ENCODE results near the gene ELMO1.

Gene ELMO1

DNA sequence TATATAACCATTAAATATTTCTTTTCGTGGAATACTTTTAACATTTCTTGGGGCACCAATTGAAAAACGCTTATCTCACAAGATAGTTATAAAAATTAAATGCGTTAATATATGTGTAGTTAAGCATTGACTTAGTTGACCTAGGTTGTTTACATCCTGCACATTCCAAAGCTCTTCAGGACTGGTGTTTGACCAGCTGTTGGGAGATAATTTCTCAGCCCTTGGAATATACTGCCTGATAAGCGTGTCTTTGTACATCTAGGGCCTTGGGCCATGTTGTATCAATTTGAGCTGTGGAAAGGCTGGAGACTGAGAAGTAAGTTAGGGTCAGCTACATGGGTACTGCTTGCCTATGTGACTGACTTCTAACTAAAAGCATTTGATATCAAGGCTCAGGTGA, 634.4 kb downstream of the ELMO1 start:
- Histone ChIP-seq H3K27me3 (ENCODE audit: insufficient read depth, low read length) (no peaks in the 10 kb centered on the region), H3K4me3 (ENCODE audit: low read depth, low read length) (no peak overlapping the region), H3K4me1 (ENCODE audit: control insufficient read depth, insufficient read depth, low read length, unreplicated experiment) (no peaks in the 10 kb centered on the region), H3K27ac (ENCODE audit: low read depth, low read length) (no peak overlapping the region), H3K79me2 (ENCODE audit: control insufficient read depth, insufficient read depth, low read length, unreplicated experiment) (no peaks in the 10 kb centered on the region), H3K36me3 (ENCODE audit: insufficient read depth, low read length) (no peaks in the 10 kb centered on the region), H2AFZ (ENCODE audit: low read length, unreplicated experiment) (no peak overlapping the region)

DNA sequence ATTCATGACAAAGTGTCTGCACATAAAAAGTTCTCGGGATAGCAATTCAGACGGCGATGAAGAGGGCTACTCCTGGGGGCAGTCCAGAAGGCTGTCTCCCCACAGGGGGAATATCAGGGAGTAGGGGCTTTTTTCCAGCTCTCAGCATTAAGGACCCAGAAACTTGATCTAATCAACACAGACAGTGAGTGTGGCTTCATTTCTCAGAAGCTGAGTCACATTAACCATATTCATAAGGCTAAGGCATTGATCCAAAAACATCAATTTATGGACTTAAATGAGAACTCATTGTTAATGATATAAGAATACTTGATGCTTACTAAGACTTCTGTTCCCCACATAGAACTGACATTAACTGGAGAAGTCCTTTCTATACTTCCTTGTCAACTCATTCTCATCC, 636.9 kb downstream of the ELMO1 start:
- H3K27me3 ChIP-seq (ENCODE audit: insufficient read depth, low read length), result no peaks in the 10 kb centered on the region
- H3K4me1 ChIP-seq (ENCODE audit: control insufficient read depth, insufficient read depth, low read length, unreplicated experiment), result no peaks in the 10 kb centered on the region
- no peak overlapping the region for H2AFZ ChIP-seq (ENCODE audit: low read length, unreplicated experiment)
- H3K4me3 ChIP-seq (ENCODE audit: low read depth, low read length), result no peak overlapping the region
- no peaks in the 10 kb centered on the region for H3K79me2 ChIP-seq (ENCODE audit: control insufficient read depth, insufficient read depth, low read length, unreplicated experiment)
- H3K27ac ChIP-seq (ENCODE audit: low read depth, low read length), result no peak overlapping the region
- H3K36me3 ChIP-seq (ENCODE audit: insufficient read depth, low read length), result no peaks in the 10 kb centered on the region

DNA sequence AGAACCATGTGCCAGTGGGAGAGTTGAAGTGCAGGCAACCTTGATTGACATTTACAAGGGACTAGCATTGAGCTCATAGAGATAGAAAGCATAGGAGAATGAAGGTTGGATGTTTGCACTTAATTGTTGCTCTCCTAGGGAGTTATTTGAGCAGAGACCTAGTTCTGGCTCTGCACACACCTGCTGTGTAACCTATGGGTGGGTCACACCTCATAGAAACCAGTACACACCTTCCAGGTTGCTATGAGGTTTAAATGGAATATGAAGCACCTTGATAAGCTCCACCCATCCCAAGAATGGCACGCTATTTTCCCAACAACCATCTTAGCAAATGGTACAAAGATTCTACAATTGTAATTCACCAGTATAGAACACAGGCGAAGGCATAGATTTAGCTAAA, 638.2 kb downstream of the ELMO1 start:
- no peaks in the 10 kb centered on the region for H3K36me3 ChIP-seq (ENCODE audit: insufficient read depth, low read length)
- H3K79me2 ChIP-seq (ENCODE audit: control insufficient read depth, insufficient read depth, low read length, unreplicated experiment), result no peaks in the 10 kb centered on the region
- no peak overlapping the region for H3K4me3 ChIP-seq (ENCODE audit: low read depth, low read length)
- no peaks in the 10 kb centered on the region for H3K4me1 ChIP-seq (ENCODE audit: control insufficient read depth, insufficient read depth, low read length, unreplicated experiment)
- no peak overlapping the region for H2AFZ ChIP-seq (ENCODE audit: low read length, unreplicated experiment)
- no peaks in the 10 kb centered on the region for H3K27me3 ChIP-seq (ENCODE audit: insufficient read depth, low read length)
- H3K27ac ChIP-seq (ENCODE audit: low read depth, low read length), result no peak overlapping the region

DNA sequence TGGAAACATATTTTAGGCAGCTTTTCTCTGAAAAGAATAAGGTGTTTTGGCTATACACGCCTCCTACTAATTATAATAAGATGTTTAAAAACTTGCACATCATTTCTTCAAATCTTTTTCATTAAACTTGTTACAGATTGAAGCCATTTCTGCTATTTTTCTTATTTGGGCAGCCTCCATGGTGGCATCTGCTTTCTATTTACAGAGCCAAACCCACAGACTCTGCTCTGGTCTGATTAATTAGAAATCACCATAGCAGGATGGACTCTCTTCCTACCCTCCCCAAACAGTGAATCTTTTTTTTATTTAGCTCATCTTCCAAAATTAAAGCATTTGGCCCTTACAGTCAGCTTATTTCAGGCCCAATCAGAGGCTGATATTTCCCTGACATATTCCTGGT, 638.6 kb downstream of the ELMO1 start:
- Histone ChIP-seq H3K4me1 (ENCODE audit: control insufficient read depth, insufficient read depth, low read length, unreplicated experiment) (no peaks in the 10 kb centered on the region), H3K36me3 (ENCODE audit: insufficient read depth, low read length) (no peaks in the 10 kb centered on the region), H3K27ac (ENCODE audit: low read depth, low read length) (no peak overlapping the region), H3K4me3 (ENCODE audit: low read depth, low read length) (no peak overlapping the region), H2AFZ (ENCODE audit: low read length, unreplicated experiment) (no peak overlapping the region), H3K79me2 (ENCODE audit: control insufficient read depth, insufficient read depth, low read length, unreplicated experiment) (no peaks in the 10 kb centered on the region), H3K27me3 (ENCODE audit: insufficient read depth, low read length) (no peaks in the 10 kb centered on the region)

DNA sequence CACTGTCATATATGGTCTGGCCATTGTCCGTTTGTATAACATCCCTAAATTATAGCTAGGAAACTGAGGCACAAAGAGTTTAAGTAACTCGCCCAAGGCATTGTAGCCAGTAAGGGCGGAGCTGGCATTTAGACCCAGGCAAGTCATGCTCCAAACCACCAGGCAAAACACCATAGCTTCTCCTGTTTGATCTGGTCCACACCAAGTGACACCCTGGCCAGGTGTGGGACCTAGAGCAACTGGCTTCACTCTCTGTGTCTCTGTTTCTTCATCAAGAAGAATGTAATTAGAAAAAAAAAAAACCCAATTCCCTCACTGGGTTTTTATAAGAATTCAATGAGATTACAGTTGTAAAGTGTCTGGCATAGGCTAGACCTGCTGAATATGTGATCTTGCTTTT, 639.2 kb downstream of the ELMO1 start:
- Histone ChIP-seq H2AFZ (ENCODE audit: low read length, unreplicated experiment) (no peak overlapping the region), H3K4me3 (ENCODE audit: low read depth, low read length) (no peak overlapping the region), H3K27ac (ENCODE audit: low read depth, low read length) (no peak overlapping the region), H3K4me1 (ENCODE audit: control insufficient read depth, insufficient read depth, low read length, unreplicated experiment) (no peaks in the 10 kb centered on the region), H3K79me2 (ENCODE audit: control insufficient read depth, insufficient read depth, low read length, unreplicated experiment) (no peaks in the 10 kb centered on the region), H3K27me3 (ENCODE audit: insufficient read depth, low read length) (no peaks in the 10 kb centered on the region), H3K36me3 (ENCODE audit: insufficient read depth, low read length) (no peaks in the 10 kb centered on the region)

DNA sequence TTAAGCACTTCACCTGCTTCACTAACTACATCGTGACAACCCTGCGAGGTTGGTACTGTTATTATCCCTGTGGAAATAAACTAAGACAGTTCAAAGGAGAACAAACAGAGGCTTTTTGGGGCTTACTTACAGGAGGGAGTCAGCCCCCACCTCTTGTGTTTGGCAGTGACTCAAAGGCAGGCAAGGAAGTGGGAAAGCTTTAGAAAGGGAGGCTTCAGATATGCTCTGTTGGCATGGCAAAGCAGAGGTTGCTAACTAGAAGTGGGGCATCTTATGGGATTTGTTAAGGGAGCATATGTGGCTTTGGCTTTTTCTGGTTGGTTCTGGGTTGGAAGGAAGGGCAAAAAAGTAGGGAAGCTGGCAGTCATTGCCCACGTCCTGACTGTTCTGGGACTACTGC, 639.6 kb downstream of the ELMO1 start:
- H3K27me3 ChIP-seq (ENCODE audit: insufficient read depth, low read length), result no peaks in the 10 kb centered on the region
- H2AFZ ChIP-seq (ENCODE audit: low read length, unreplicated experiment), result no peak overlapping the region
- no peak overlapping the region for H3K27ac ChIP-seq (ENCODE audit: low read depth, low read length)
- no peaks in the 10 kb centered on the region for H3K4me1 ChIP-seq (ENCODE audit: control insufficient read depth, insufficient read depth, low read length, unreplicated experiment)
- H3K4me3 ChIP-seq (ENCODE audit: low read depth, low read length), result no peak overlapping the region
- H3K79me2 ChIP-seq (ENCODE audit: control insufficient read depth, insufficient read depth, low read length, unreplicated experiment), result no peaks in the 10 kb centered on the region
- no peaks in the 10 kb centered on the region for H3K36me3 ChIP-seq (ENCODE audit: insufficient read depth, low read length)

DNA sequence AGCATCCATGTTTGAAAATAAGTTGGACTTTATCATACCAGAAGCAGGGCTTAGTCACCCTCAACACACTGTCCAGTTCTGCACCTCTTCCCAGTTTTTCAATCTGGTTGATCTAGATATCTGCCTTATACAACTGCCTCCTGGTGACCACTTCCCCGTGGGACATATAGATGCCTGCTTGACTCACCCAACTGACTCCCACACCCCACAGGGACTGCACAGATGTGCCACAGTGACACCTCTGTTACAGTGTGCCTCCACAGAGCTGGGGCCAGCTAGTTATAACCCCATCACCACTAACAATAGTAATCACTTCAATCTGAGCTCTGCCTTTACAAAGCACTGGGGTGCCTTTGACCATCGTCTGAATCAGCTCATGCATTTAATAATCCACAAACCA, 641.8 kb downstream of the ELMO1 start:
- Histone ChIP-seq H3K4me1 (ENCODE audit: control insufficient read depth, insufficient read depth, low read length, unreplicated experiment) (no peaks in the 10 kb centered on the region), H3K79me2 (ENCODE audit: control insufficient read depth, insufficient read depth, low read length, unreplicated experiment) (no peaks in the 10 kb centered on the region), H3K36me3 (ENCODE audit: insufficient read depth, low read length) (no peaks in the 10 kb centered on the region), H3K27ac (ENCODE audit: low read depth, low read length) (no peak overlapping the region), H3K4me3 (ENCODE audit: low read depth, low read length) (no peak overlapping the region), H3K27me3 (ENCODE audit: insufficient read depth, low read length) (no peaks in the 10 kb centered on the region), H2AFZ (ENCODE audit: low read length, unreplicated experiment) (no peak overlapping the region)
